GM13977 (cell line): Measurements from ENCODE around the gene DIPK1A.

Experiments
- DNase-seq: peaks from one replicate; pipeline ENCODE4 v3.0.0; 2012; ENCODE audit warnings: low spot score
- CTCF ChIP-seq: IDR thresholded peaks from 2 replicates; pipeline ENCODE4 v1.5.1; 2012; ENCODE audit warnings: mild to moderate bottlenecking, control low read depth; ENCODE audit not compliant: insufficient read depth; ENCODE audit errors: extremely low read depth, missing control alignments
- in situ Hi-C: fragments of 300-500 bp; cut with MboI; formaldehyde crosslinking; loops from one replicate; pipeline ENCODE4 v1.12.0; 2022; ENCODE audit warnings: low sequenced_read_pairs, low pct_unique_long_range_greater_than_20kb, mixed read lengths, inconsistent platforms; ENCODE audit not compliant: unreplicated experiment

DIPK1A gene

GRCh38 chr1:92961131-92961895 is at the start of gene DIPK1A:
Gene DIPK1A (minus strand): TSS chr1:92961462. CDS start chr1:92961429, 33 bp downstream.
- peak; percentile 88 for DNase-seq
- peak; percentile 32 for TF ChIP-seq CTCF
- in situ Hi-C loops: no loop called here

- in situ Hi-C loops: no loop called here
- DNase-seq: no peak
- no peak for TF ChIP-seq CTCF
Measured at GRCh38 chr1:93007941-93008577, 46.8 kb upstream of the DIPK1A start.

- in situ Hi-C loops: no loop called here
- TF ChIP-seq CTCF: no peak
- DNase-seq: no peak
Measured at GRCh38 chr1:93005252-93005598, 44.0 kb upstream of the DIPK1A start.

GRCh38 chr1:93004566-93005251 is 43.4 kb upstream of the DIPK1A start:
- no peak for TF ChIP-seq CTCF
- in situ Hi-C loops: no loop called here

GRCh38 chr1:93003981-93004380 is 42.7 kb upstream of the DIPK1A start:
- TF ChIP-seq CTCF: no peak
- in situ Hi-C loops: no loop called here
- DNase-seq: no peak

More at GRCh38 chr1:93004566-93005251, 43.4 kb upstream of the DIPK1A start:
- no peak for DNase-seq

- in situ Hi-C loops: no loop called here
- no peak for DNase-seq
- TF ChIP-seq CTCF: no peak
Measured at GRCh38 chr1:93002781-93003180, 41.5 kb upstream of the DIPK1A start.
